ENCODE data around the gene GABRB2.

GABRB2 gene

DNA sequence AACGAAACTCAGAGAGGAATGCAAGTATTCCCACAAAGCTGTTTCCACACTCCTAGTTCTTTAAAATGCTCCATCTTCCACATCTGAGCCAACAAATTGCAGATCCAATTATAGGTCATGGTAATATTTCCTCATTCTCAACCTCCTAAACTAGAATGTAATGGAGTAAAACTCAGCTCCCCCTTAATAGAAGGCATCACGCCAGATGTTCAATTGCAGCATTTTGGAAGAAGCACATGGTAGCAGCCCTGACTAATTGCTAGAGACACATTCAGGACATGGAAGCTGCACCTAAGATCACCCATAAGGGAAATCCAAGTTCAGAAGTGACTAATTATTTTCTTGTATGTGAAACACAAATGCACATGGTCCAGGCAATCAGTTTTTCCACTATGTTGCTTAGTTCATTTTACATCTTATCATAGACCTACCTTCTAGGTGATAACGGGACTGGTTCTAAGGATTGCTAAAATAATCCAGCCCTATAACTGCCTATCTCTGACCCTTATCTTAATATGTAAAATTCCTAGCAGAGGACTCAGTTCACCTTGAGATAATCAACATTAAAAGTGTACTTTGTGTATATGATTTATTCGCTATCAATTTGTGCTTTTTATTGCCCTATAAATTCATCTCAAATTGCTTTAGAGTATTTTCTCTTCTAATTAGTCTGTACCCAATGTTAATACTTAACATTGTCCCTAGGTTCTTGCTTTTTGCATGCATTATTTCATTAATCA lies 75.1 kb downstream of the GABRB2 start:
- FAIRE-seq, result no peak
- no peak for DNase-seq (ENCODE audit: low spot score)

DNA sequence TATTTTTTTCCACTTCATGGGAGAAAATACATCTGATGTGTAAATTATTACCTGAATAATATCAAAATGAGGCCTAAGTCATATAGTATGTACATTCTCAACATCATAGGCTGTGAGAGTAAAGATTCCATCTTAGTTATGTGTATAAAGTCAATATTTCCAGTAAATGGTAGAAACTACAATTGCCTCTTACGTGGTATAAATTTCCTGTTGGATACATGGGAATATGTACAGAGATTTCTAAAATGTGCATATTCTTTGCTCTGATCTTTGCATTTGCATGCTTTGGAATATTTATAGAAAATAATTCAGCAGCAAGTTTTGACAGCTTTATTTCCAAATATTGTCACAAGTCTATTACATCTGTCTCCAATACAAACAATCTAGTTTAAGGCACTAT lies 78.8 kb downstream of the GABRB2 start:
- no peak for DNase-seq (ENCODE audit: low spot score)
- FAIRE-seq, result no peak

DNA sequence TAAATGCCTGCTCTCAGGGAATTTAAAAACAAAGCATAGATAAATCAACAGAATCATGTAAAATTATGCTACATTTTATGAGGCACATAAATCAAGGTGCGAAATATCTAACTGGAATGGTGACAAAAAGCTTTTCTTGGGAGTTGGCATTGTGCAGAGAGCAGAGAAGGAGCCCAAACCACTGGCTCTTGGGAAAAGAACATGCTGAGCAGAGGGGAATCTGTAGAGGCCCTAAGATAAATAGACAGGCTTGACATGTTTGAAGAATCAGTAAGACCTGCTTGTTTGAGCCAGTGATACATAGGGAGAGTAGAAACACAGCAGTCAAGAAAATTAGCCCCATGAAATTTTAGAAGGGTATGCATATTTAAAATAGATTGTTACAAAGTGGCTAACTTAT lies 85.8 kb downstream of the GABRB2 start:
- FAIRE-seq (no peak), DNase-seq (ENCODE audit: low spot score) (no peak)

DNA sequence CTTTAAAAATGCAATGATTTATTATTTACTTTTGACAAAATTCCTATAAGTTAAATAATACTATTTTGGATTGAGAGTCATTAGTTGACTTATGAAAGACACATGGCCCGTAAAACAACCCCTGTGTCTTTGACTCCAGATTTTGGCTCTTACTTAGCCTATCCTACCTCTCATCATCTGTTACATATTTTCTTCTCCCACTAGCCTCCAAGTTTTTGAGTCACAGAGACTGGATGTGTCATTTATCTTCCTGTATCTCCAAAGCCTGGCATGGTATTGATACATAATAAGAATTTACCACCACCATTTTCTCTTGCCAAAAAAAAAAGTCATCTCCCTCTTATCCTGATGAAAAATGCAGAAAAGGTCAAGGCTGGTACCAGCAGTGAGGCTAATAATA lies 99.9 kb downstream of the GABRB2 start:
- no peak for DNase-seq (ENCODE audit: low spot score)
- FAIRE-seq, result no peak

DNA sequence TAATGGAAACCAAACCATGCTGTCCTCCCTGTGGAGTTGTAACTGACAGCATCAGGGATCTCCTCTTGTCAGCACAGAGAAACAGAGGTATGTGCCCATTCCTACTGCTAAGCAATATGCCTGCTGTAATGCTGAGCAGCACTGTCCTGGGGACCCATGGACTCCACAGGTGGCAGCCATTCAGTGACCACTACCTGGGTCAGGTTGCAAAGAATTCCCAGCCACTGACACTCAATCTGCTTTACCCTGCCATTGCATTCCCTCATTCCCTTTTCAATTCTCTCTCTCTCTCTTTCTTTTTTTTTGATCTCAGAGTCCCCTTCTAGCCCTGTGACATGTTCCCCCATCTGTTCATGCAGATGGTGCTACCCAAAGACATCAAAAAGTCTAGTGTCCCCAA lies 104.1 kb downstream of the GABRB2 start:
- FAIRE-seq (no peak), DNase-seq (ENCODE audit: low spot score) (no peak)

DNA sequence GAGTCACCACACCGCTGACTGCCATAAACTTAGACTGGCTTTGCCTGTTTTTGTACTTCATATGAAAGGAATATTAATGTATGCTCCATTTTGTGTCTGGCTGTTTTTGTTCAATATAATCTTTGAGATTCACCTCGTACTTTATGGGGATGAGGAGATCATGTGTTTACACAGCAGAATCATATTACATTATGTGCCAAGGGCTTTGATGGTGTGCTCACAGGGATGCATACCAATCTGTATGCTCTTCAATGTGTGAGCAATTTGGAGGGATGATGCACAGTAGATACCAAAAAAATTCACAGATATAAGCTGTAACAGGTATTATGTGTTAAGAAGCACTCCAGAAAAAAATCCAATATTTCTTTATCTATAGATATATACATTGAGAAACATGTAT lies 113.7 kb downstream of the GABRB2 start:
- no peak for FAIRE-seq
- DNase-seq (ENCODE audit: low spot score), result no peak

DNA sequence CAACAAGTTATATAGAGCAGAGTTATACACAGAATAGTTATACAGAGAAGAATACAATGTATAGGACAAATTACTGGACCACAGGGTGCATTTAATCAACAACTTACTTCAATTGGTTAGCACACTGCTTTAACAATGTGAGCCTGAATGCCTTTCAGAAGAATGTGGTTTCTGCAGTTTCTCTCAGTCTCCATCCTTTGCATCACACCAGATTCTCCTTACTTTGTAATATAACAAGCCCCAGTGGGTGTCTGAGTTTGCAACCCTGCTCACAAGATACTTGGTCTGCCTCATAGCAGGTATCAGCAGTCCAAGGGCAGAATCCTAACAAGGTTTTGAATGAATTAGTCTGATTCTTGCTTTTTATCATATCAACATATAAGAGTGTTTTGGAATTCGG lies 114.6 kb downstream of the GABRB2 start:
- DNase-seq (ENCODE audit: low spot score) (no peak), FAIRE-seq (no peak)

DNA sequence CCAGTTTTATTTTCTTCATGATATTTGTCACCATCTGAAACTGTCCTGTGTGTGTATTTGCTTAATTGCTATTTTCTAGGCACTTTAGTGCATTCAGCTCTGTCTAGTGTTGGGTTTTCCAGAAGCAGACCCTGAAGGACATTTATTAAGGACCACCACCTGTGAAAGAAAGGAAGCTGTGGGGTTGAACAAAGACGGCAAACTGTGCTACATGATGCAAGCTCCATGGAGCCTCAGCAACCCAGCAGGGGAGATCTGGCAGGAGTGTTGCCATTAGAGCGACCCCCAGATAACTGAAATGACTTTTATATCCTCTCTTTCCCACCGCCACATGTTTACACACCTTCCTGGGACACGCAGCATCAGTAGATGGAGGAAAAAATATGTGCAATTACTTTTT lies 125.5 kb downstream of the GABRB2 start:
- DNase-seq (ENCODE audit: low spot score), result no peak
- no peak for FAIRE-seq

DNA sequence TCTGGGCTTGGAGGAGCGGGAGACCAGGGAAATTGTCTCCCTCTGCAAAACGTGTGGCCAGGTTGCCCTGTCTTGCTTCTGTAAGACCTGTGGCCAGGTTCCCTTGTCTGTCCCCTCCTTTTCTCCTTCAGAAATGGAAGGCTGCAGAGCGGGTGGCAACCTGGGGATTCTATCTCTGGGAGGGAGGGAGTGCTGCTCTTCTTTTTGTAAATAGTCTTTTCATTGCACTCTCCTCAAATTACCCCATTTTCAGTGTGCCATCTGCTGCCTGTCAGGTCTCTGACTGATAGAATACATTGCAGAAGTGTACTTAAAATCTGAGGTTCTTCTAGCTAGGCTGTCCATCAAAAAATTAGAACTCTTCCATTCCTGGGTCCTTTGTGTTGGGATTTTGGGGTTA lies 126.0 kb downstream of the GABRB2 start:
- DNase-seq (ENCODE audit: low spot score) (no peak), FAIRE-seq (no peak)

DNA sequence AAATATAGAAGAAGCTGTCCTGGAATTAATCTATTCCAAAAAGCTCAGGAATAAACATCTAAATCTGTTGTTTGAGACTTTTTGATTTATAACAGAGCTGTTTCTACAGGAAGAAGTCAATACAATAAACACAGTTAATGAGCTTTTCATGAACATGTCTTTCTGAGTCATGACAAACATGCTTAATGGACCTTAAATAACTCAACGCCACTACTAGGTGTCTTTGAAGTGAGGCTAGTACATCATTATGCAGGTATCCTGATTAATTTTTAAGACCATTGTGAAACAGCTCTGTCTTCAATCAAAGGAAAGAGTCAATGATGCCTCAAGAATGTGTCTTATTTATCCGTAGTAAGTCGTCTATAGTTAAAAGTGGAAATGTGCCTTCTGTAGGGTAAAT lies 131.6 kb downstream of the GABRB2 start:
- DNase-seq (ENCODE audit: low spot score) (no peak), FAIRE-seq (no peak)

DNA sequence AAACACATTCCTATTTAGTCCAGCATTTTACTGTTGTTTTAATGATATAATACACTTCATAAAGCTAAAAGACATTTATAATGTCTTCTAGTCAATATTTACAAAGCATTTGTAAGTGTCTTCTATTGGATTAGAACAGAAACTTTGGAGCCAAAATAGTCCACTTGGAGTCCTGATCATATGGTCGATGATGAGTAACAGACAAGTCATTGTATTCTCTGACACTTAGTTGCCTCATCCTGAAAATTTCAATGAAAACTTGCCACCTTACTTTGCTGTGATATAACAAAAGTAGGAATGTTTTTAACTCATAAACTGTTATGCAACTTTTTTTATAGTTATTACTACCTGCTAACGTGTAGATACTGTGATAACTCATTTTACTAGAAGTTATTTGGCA lies 132.5 kb downstream of the GABRB2 start:
- no peak for DNase-seq (ENCODE audit: low spot score)
- FAIRE-seq, result no peak

DNA sequence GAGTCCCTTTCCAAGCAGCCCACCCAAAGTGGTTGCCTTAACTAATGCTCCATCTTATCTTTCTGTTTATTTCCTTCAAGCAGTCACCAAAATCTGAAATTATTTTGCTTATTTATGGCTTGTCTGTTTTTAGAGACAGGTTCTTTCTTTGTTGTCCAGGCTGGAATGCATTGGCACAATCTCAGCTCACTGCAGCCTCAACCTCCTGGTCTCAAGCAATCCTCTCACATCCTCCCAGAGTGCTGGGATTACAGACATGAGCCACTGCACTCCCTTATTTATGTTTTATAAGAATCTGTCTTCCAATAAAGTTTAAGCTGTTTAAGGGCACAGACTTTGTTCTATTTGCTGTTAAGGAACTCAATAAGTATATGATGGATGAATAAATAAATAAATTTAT lies 133.7 kb downstream of the GABRB2 start:
- no peak for DNase-seq (ENCODE audit: low spot score)
- FAIRE-seq, result no peak

DNA sequence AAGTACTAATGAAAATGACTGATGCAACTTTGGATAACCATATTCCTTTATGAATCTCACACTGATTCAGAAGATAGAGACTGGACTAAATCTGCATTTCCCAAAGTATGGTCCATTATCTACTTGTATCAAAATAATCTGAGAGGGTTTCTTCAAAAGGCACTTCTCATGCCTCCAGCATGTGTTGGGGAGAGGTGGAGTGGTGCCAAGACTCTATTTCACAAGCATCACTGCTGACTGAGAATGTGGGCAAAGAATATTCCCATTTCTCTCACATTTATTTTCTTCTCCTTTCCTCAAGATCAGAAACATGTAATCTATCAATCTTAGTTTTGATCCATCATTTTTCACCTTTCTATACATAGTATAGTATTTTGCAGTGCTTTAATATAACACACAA lies 135.4 kb downstream of the GABRB2 start:
- DNase-seq (ENCODE audit: low spot score), result no peak
- FAIRE-seq, result no peak

DNA sequence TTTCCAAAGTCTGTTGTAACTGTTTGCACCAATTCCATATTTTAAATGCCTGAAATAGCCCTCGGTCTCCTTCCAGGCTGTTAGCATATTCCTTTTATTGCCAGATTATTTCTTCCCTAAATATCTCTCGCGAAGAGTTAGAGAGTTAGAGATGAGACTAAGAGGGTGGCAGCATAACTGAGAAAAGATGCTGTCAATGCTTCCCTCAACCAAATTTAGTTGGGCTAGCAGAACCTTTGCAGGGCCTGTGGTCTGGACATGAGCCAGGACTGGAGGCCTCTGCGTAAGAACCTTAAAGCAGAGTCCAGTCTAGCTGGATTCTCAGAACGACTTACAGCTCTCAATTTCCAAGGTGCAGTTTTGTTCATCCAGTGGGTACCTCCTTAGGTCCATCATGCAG lies 135.9 kb downstream of the GABRB2 start:
- DNase-seq (ENCODE audit: low spot score) (no peak), FAIRE-seq (no peak)

DNA sequence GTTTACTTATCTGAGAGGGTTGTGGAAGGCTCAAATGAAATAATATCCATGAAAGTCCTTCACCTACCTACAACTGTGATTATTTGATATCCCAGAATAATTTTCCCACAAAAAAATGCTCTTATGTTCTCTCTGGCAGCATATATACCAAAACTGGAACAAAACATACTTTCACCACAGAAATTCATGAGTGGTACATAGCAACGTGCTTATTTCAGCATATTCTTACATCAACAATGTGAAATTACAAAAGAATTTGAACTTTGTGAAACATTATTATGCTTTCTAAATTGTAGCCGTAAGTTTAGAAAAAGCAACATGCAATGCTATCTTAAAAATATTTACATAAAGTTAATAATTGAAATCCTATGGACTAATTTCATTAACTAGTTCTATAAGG lies 137.1 kb downstream of the GABRB2 start:
- no peak for DNase-seq (ENCODE audit: low spot score)
- no peak for FAIRE-seq

DNA sequence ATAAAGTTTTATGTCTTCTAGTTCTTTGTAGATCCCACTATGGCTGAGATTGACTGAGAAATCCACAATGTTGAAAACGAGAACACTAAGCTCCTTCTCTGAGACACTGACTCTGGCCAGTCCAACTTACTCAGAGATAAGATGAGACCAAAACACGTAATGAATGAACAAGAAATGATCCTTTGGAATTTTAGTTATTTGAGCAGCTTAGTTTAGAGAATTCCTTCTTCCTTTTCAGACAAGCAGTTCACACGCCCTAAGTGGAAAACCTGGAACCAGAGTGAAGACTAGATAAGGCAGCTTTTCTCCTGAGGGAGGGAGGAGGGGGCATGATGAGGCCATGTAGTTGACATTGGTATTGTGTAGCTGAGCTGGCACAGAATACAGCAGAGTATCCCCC lies 139.6 kb downstream of the GABRB2 start:
- FAIRE-seq, result no peak
- DNase-seq (ENCODE audit: low spot score), result no peak

DNA sequence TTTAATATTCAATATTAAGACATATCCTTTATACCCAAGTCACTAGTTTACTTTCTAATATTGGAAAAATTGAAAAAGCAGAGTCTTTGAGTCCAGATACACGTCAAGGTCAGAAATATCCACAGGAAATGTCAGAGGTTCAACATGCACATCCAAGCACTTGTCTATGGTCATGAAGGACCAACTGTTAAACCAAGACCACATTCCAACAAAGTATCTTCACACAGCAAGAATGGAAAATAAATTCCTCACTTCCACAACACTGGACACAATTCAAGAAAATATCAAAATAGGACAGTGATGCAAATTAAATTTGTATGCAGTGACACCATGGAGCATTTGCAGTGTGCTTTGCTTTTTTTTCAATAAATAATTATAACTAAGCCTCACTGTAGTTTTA lies 142.5 kb downstream of the GABRB2 start:
- DNase-seq (ENCODE audit: low spot score), result no peak
- FAIRE-seq, result no peak

DNA sequence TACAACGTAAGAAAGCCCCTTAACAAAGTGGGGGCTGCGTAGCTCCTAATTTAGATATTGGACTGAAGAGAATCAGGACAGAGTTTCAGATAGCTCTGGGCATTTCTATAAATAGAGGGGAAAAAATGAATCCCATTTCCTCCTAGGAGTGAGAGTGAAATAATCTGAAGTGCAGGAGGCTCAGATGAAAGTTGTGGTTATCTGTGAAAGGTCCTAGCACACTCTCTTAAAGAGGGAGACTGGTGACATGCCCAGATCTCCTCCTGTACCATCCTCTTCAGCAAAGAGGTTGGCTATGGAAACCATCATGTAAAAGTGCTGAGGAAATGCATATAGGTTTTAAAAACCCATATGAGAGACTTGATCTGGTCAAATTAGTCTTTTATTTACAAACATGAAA lies 143.4 kb downstream of the GABRB2 start:
- FAIRE-seq, result no peak
- no peak for DNase-seq (ENCODE audit: low spot score)

DNA sequence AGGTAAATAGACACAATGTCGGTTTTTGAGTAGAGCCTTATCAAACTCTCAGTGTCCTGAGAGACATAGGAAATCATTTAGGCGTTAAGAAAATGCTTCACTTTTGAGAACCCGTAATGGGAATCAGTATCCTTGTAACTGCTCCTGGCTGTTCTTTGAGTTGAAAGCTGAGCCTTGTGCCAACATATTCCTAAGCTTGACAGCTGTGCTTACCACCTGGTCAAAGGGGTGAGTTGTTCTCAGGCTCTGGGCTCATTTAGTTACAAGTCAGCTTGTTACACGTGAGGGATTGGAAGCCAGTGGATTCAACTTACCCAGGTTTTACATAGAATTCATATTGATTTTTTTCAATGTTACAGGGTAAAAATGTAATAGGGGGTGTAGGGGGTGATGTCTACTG lies 145.9 kb downstream of the GABRB2 start:
- FAIRE-seq (no peak), DNase-seq (ENCODE audit: low spot score) (no peak)

DNA sequence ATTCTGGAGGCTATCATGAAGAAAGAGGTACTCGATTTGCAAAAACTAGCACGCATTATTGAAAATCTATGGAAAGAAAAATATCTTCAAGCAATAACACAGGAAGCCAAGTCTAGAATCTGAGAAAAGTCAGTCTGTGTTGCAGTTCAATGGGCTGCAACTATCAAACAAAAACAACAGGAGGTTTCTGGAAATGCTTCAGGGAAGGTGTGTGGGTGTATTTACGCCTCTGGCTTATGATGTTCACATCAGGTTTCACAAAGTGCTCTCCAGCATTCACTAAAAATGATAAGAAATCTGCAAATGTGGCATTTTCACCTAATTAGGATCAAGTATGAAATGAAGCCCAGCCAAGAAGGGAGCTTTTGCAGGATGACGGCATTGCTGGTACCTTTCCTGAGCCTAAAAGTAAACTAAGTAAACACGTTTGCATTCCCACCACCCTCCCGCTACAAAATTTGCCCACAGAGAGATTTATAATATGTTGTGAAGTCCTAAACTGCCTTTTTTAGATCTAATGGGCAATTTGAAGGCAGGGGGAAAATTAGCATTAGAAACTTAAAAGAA lies 146.4 kb downstream of the GABRB2 start:
- DNase-seq (ENCODE audit: low spot score), result no peak
- FAIRE-seq, result no peak

DNA sequence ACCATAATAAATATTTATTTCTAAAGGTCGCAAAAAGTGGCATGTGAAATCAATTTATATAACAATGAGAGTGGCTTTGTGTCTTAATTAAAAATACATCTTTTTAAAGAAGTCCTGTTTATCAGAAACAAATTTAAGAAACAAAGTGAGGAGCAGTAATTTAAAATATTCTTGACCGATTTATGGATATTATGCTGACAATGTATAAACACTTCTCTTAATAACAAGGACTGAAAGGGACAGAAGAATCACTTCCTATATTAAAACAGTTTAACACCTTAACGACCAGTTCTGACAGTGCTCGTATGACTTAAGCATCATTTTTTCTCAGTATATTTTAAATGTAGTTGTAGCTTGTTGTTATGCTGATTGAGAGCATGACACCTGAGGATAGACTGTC lies 149.1 kb downstream of the GABRB2 start:
- FAIRE-seq, result no peak
- no peak for DNase-seq (ENCODE audit: low spot score)

DNA sequence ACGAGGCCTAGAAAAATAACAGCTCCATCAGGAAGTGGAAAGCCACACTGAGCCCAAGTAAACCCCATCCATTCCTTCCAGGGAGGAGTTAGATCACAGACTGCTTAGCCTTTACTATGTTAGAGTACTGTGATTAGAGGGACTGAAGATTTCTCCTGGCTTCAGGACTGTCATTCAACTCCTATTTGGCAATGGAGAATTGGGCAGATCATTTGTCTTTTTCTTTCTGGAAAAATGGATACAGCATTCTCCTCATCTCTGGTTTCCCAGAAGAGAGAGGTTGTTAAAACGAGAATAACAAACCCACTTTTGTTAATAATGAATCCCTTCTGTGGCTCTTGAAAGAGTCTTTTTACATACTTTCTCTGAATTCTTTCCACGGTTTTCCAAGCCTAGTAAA lies 150.4 kb downstream of the GABRB2 start:
- FAIRE-seq (no peak), DNase-seq (ENCODE audit: low spot score) (no peak)

DNA sequence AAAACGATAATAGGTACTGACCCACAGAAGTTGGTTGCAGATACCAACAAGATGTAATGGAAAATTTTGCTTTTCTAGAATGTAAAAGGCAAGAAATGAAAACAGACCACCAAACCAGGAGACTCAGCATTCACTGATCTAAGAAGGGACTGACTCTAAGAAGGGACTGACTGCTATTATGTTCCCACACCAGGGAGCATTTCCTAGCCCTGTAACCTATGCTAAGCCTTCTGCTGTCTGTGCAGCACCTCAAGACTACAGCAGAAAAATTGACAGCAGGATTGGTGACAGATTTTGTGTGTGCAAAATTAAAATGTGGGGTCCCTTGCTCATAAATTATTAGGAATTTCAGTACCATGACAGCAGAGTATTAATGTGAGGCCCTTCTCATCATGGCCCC lies 154.8 kb downstream of the GABRB2 start:
- no peak for FAIRE-seq

DNA sequence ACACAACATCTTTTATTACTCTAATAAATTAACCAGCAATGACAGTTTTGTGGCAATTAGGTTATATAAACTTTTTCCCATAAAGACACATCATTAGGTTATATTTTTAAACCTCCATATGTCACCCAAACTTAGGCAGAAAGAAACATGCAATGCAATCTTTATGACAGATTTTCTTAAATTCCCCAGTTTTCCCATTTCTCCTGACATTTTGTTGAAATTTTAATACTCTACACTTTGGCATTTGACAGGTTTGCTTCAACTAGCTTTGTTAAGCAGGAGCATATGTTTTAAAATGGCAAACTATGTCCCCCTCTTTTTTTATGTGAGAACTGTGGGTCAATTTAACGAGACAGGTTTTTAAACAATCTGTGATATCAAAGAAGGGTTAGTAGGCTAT lies 155.5 kb downstream of the GABRB2 start:
- no peak for FAIRE-seq

More for the DNA sequence above, 154.8 kb downstream of the GABRB2 start:
- DNase-seq (ENCODE audit: low spot score), result no peak

More for the DNA sequence above, 155.5 kb downstream of the GABRB2 start:
- no peak for DNase-seq (ENCODE audit: low spot score)
